GM13976 (cell line): Measurements from ENCODE around the gene GRM2.

Experiments used
- DNase-seq: peaks from one replicate; pipeline ENCODE4 v3.0.0; 2012; ENCODE audit warnings: low spot score
- CTCF ChIP-seq: IDR thresholded peaks from 2 replicates; pipeline ENCODE4 v1.5.1; 2012; ENCODE audit warnings: borderline replicate concordance, mild to moderate bottlenecking; ENCODE audit not compliant: insufficient read depth; ENCODE audit errors: extremely low read depth, missing control alignments, control extremely low read depth
- in situ Hi-C: fragments of 300-500 bp; cut with MboI; formaldehyde crosslinking; loops from one replicate; pipeline ENCODE4 v1.12.0; 2022; ENCODE audit warnings: low sequenced_read_pairs, mixed read lengths, inconsistent platforms; ENCODE audit not compliant: unreplicated experiment

GRM2 gene

GRCh38 chr3:51712963-51713362 lies 6.1 kb downstream of the GRM2 start:
- in situ Hi-C loops, result no loop called here
- no peak for TF ChIP-seq CTCF
- no peak for DNase-seq

GRCh38 chr3:51715231-51715976 lies 8.5 kb downstream of the GRM2 start:
- TF ChIP-seq CTCF, result no peak
- DNase-seq, result peak; percentile 17
- in situ Hi-C loops, result no loop called here

- DNase-seq, result no peak
- in situ Hi-C loops, result no loop called here
- TF ChIP-seq CTCF, result no peak
Observed at GRCh38 chr3:51715977-51716294, 9.1 kb downstream of the GRM2 start.

GRCh38 chr3:51716805-51717204 lies 9.9 kb downstream of the GRM2 start:
- in situ Hi-C loops, result no loop called here
- no peak for TF ChIP-seq CTCF
- DNase-seq, result peak; percentile 17

DNA sequence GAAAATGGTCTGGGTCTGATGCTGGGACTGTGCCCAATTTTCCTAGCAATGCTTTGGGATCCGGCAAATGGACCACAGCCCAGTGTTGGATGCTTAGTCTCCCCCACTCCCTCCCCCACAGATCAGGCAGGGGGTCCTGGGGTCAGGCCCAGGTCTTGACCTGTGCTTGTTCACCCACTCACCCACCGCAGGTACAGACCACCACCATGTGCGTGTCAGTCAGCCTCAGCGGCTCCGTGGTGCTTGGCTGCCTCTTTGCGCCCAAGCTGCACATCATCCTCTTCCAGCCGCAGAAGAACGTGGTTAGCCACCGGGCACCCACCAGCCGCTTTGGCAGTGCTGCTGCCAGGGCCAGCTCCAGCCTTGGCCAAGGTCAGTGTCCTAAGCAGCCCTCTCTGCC lies 10.6 kb downstream of the GRM2 start:
- in situ Hi-C loops, result no loop called here
- DNase-seq, result no peak
- no peak for TF ChIP-seq CTCF

GRCh38 chr3:51717947-51718346 lies 11.1 kb downstream of the GRM2 start:
- in situ Hi-C loops, result no loop called here
- peak; percentile 26 for DNase-seq
- TF ChIP-seq CTCF, result no peak

DNA sequence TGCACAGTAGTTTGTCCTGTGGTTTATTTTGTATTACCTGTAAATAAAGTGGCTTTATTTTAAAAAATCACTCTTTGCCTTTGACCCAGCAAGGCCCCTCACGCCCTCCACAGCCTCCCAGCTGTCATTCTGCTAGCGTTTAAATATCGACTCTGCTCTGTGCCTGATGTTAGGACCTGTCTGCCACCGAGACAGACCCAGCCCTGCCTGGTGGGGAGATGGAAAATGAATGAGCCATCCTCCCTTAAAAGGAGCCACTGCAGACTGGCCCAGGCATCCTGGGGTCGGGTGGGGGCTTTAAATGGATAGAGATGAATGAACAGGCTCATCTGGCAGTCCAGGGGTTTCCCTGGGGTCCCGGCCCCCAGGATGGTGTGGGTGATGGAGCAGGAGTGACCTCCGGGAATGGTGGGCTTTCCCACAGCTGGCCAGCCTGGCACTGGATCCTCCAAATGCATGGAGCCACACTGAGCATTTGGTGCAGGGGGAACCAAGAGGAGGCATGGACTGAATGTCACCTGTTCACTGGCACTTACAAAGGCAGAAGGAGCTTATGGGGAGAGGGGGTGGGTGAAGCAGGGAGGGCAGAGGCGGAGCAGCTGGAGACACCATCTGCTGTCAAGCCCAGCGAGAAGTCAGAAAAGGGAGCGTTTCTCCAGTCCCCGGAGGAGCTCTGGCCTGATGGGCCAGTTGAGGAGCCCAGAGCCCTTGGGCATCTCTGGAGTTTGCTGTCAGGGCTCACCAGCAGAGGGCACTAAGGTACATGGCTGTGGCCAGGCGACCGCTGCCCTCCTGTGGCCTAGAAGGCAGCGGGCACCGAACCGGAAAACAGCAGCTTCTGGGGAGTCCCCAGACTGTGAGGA lies 11.9 kb downstream of the GRM2 start:
- TF ChIP-seq CTCF, result peak; percentile 73
- peak; percentile 83 for DNase-seq
- in situ Hi-C loops, result no loop called here
